Hypothalamus (tissue), 51 donors: ENCODE data around the gene DYSF.

Source experiments
- DNase-seq, 51 donors: peaks; one replicate each; lab custom pipeline; 2025; lab: John Stamatoyannopoulos, UW

Gene DYSF

GRCh38 chr2:71595569-71595968 is 142.2 kb downstream of the DYSF start:
- DNase-seq, result peak in 5 of 51 donors; percentile 20 to 79 (median 48)

- peak in 49 of 51 donors; percentile 14 to 94 (median 81) for DNase-seq
These were observed 142.7 kb downstream of the DYSF start for GRCh38 chr2:71596011-71596410.

- no peak for DNase-seq
These were observed 144.4 kb downstream of the DYSF start for GRCh38 chr2:71597756-71598155.

- no peak for DNase-seq
These were observed 145.2 kb downstream of the DYSF start for GRCh38 chr2:71598526-71598925.

- no peak for DNase-seq
These were observed 145.7 kb downstream of the DYSF start for GRCh38 chr2:71599038-71599437.

- no peak for DNase-seq
These were observed 146.4 kb downstream of the DYSF start for GRCh38 chr2:71599646-71600236.

- DNase-seq, result no peak
These were observed 147.2 kb downstream of the DYSF start for GRCh38 chr2:71600555-71600954.

- DNase-seq, result no peak
These were observed 148.1 kb downstream of the DYSF start for GRCh38 chr2:71601136-71602114.

GRCh38 chr2:71602115-71602495 is 148.7 kb downstream of the DYSF start:
- no peak for DNase-seq

- DNase-seq, result no peak
These were observed 149.2 kb downstream of the DYSF start for GRCh38 chr2:71602581-71602980.

GRCh38 chr2:71603311-71603811 is 150.0 kb downstream of the DYSF start:
- DNase-seq, result no peak

GRCh38 chr2:71603851-71604725 is 150.7 kb downstream of the DYSF start:
- no peak for DNase-seq

GRCh38 chr2:71604726-71605120 is 151.4 kb downstream of the DYSF start:
- DNase-seq, result no peak

- DNase-seq, result no peak
These were observed 151.8 kb downstream of the DYSF start for GRCh38 chr2:71605173-71605641.

- no peak for DNase-seq
These were observed 152.4 kb downstream of the DYSF start for GRCh38 chr2:71605781-71606241.

- no peak for DNase-seq
These were observed 152.9 kb downstream of the DYSF start for GRCh38 chr2:71606244-71606643.

GRCh38 chr2:71607151-71607889 is 154.0 kb downstream of the DYSF start:
- peak in 1 of 51 donors; percentile 24 for DNase-seq

GRCh38 chr2:71608034-71608433 is 154.7 kb downstream of the DYSF start:
- no peak for DNase-seq

GRCh38 chr2:71608441-71608840 is 155.1 kb downstream of the DYSF start:
- DNase-seq, result no peak

- no peak for DNase-seq
These were observed 155.7 kb downstream of the DYSF start for GRCh38 chr2:71609029-71609428.
